Transverse colon (tissue), 3 donors: ENCODE data around the gene TBATA.

ENCODE experiments used
- CTCF ChIP-seq, 5 experiments: fragments of 200-600 bp in 3 of 5; fragments of 450-650 bp in 2 of 5; sonication (generic) in 3 of 5; IDR thresholded peaks; 1 replicate in 2 of 5; 2 replicates in 3 of 5; pipeline ENCODE4 v1.5.1; 2016 to 2017; ENCODE audit warnings: antibody characterized with exemption in 5 of 5, inconsistent platforms in 3 of 5, mild to moderate bottlenecking in 2 of 5, moderate library complexity in 1 of 5
- EP300 ChIP-seq: sonication (generic); formaldehyde crosslinking; IDR thresholded peaks from one replicate; pipeline ENCODE4 v1.6.1; 2017; ENCODE audit warnings: antibody characterized with exemption, low read depth

GRCh38 chr10:70779511-70780369 lies 5.4 kb downstream of the TBATA start:
- TF ChIP-seq CTCF (IDR thresholded peaks at IDR 0.05) (no peak), EP300 (no peak)
